Astrocyte of the cerebellum (primary cell): ENCODE data around the gene CLN5.

ENCODE experiments used
- DNase-seq: peaks from one replicate; pipeline ENCODE4 v3.0.0-alpha.2; 2011; ENCODE audit warnings: low read depth
- H3K4me3 ChIP-seq: 2 replicates; pipeline ENCODE4 v1.5.1; 2011; ENCODE audit warnings: mild to moderate bottlenecking, low read depth, low read length, moderate library complexity
- CTCF ChIP-seq: IDR thresholded peaks from 2 replicates; pipeline ENCODE4 v1.5.1; 2012; ENCODE audit warnings: low read length, low read depth, moderate library complexity, mild to moderate bottlenecking; ENCODE audit errors: missing control alignments
- in situ Hi-C: cut with HindIII; loops from 2 replicates; pipeline ENCODE4 v1.10.0; 2017; ENCODE audit warnings: low sequenced_read_pairs

Gene CLN5

GRCh38 chr13:77053192-77053591 is 61.3 kb downstream of the CLN5 start:
- no peak overlapping the region for H3K4me3 ChIP-seq
- TF ChIP-seq CTCF: no peak
- DNase-seq: no peak
- in situ Hi-C loops: no loop called here
